Measurements from ENCODE around the gene EPM2AIP1. TPM values are rescaled to one million over a fixed set of nuclear protein-coding genes. Genes with fewer than 3 reads are reported as not detected.
A peak's percentile ranks its signal among the peaks of the same experiment; 100 is the strongest.

EPM2AIP1 gene
- total and polyA plus RNA-seq, 2 of the 8 experiments (the other 6 are each of a cell fraction or from before 2014, with no cell fraction given), result 6.6 to 9.0 TPM

- TF ChIP-seq CBX8 (IDR thresholded peaks at IDR 0.05; ENCODE audit: borderline replicate concordance, low read depth, low read length), result no peak
- TF ChIP-seq PHF8 (conservative IDR thresholded peaks at IDR 0.05; ENCODE audit: low read depth, low read length), result no peak
- no peak for TF ChIP-seq BACH1 (IDR thresholded peaks at IDR 0.05; ENCODE audit: low read length)
- TF ChIP-seq SP4 (IDR thresholded peaks at IDR 0.05; ENCODE audit: low read length), result no peak
- no peak for TF ChIP-seq SUZ12 (IDR thresholded peaks at IDR 0.05; ENCODE audit: low read length)
- TF ChIP-seq, protein P1, sequence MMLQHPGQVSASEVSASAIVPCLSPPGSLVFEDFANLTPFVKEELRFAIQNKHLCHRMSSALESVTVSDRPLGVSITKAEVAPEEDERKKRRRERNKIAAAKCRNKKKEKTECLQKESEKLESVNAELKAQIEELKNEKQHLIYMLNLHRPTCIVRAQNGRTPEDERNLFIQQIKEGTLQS (IDR thresholded peaks at IDR 0.05; ENCODE audit: insufficient read depth, low read depth, low read length), result no peak
- no peak for TF ChIP-seq NRF1 (IDR thresholded peaks at IDR 0.05; ENCODE audit: low read depth, low read length)
- TF ChIP-seq EP300 (IDR thresholded peaks at IDR 0.05; ENCODE audit: borderline replicate concordance in 1 of 2, low read depth in 2 of 2, low read length in 2 of 2), result no peak; a peak in 1 of 3 replicates
- peak; percentile 89 for TF ChIP-seq SP1 (IDR thresholded peaks at IDR 0.05; ENCODE audit: low read depth, low read length)
- no peak for TF ChIP-seq TCF12 (IDR thresholded peaks at IDR 0.05; ENCODE audit: low read depth, low read length)
- TF ChIP-seq POLR2A (IDR thresholded peaks at IDR 0.05; ENCODE audit: control extremely low read depth in 1 of 2, low read depth in 2 of 2, low read length in 2 of 2), result no peak
These were observed 27.5 kb downstream of the EPM2AIP1 start (continued) for GRCh38 chr3:36965440-36965839.
